ENCODE results near the gene RBPJ. TPM values are rescaled to one million over a fixed set of nuclear protein-coding genes. Genes with fewer than 3 reads are reported as not detected.
A peak's percentile ranks its signal among the peaks of the same experiment; 100 is the strongest.

RBPJ gene
- total RNA-seq, 2 donors from 2014 or later, result 32.7 to 37.9 TPM

GRCh38 chr4:26433556-26433955 is 112.7 kb downstream of the RBPJ start:
- WGBS, 2 donors, result 73 to 82% methylated on average over 1 of the region's 1 CpG
- Histone ChIP-seq H3K4me3 (no peak overlapping the region), H3K36me3 (replicated peaks in 1 of 2; ENCODE audit: insufficient read depth in 1 of 2, low read depth in 2 of 2) (no peaks in the 10 kb centered on the region), H3K27me3 (no peaks in the 10 kb centered on the region), H3K4me1 (peaks cover 30% of the 10 kb centered on the region), H3K9me3 (no peaks in the 10 kb centered on the region), H3K27ac (peak overlapping the region in 2 of 4 donors; percentile 6 to 8)
- DNase-seq (no peak), ATAC-seq (no peak)
- intact Hi-C loops (cut with DNase I), result no loop called here
- TF ChIP-seq POLR2A (IDR thresholded peaks at IDR 0.05) (no peak), CTCF (IDR thresholded peaks at IDR 0.05) (no peak)

GRCh38 chr4:26434030-26434639 is 113.3 kb downstream of the RBPJ start:
- WGBS, 2 donors, result 18 to 23% methylated on average over 2 of the region's 2 CpGs

GRCh38 chr4:26441102-26441501 is 120.3 kb downstream of the RBPJ start:
- DNase-seq (peak in 1 of 4 donors; percentile 53), ATAC-seq (peak; percentile 42)
- Histone ChIP-seq H3K9me3 (no peaks in the 10 kb centered on the region), H3K27ac (no peak overlapping the region), H3K4me1 (no peaks in the 10 kb centered on the region), H3K27me3 (no peaks in the 10 kb centered on the region), H3K4me3 (no peak overlapping the region), H3K36me3 (replicated peaks in 1 of 2; ENCODE audit: insufficient read depth in 1 of 2, low read depth in 2 of 2) (no peaks in the 10 kb centered on the region)
- 46 to 55% methylated on average over 7 of the region's 7 CpGs for WGBS, 2 donors
- intact Hi-C loops (cut with DNase I), result no loop called here
- TF ChIP-seq CTCF (IDR thresholded peaks at IDR 0.05), result no peak
- TF ChIP-seq POLR2A (IDR thresholded peaks at IDR 0.05), result no peak

More at GRCh38 chr4:26434030-26434639, 113.3 kb downstream of the RBPJ start:
- DNase-seq (no peak), ATAC-seq (peak; percentile 30)
- Histone ChIP-seq H3K27me3 (no peaks in the 10 kb centered on the region), H3K4me3 (no peak overlapping the region), H3K36me3 (replicated peaks in 1 of 2; ENCODE audit: insufficient read depth in 1 of 2, low read depth in 2 of 2) (no peaks in the 10 kb centered on the region), H3K4me1 (peaks cover 30% of the 10 kb centered on the region), H3K9me3 (no peaks in the 10 kb centered on the region), H3K27ac (peak overlapping the region in 3 of 4 donors; percentile 6 to 46 (median 8))
- intact Hi-C loops (cut with DNase I), result no loop called here
- TF ChIP-seq POLR2A (IDR thresholded peaks at IDR 0.05), result no peak
- no peak for TF ChIP-seq CTCF (IDR thresholded peaks at IDR 0.05)

GRCh38 chr4:26441771-26442170 is 121.0 kb downstream of the RBPJ start:
- no peaks in the 10 kb centered on the region for H3K27me3 ChIP-seq
- no peaks in the 10 kb centered on the region for H3K9me3 ChIP-seq
- TF ChIP-seq CTCF (IDR thresholded peaks at IDR 0.05), result no peak
- no peak for TF ChIP-seq POLR2A (IDR thresholded peaks at IDR 0.05)
- no peaks in the 10 kb centered on the region for H3K36me3 ChIP-seq (replicated peaks in 1 of 2; ENCODE audit: insufficient read depth in 1 of 2, low read depth in 2 of 2)
- 87 to 89% methylated on average over 5 of the region's 5 CpGs for WGBS, 2 donors
- H3K4me1 ChIP-seq, result no peaks in the 10 kb centered on the region
- no peak overlapping the region for H3K27ac ChIP-seq
- ATAC-seq, result no peak
- intact Hi-C loops (cut with DNase I), result no loop called here
- no peak for DNase-seq
- no peak overlapping the region for H3K4me3 ChIP-seq

- intact Hi-C loops (cut with DNase I), result no loop called here
- Histone ChIP-seq H3K27ac (no peak overlapping the region), H3K36me3 (replicated peaks in 1 of 2; ENCODE audit: insufficient read depth in 1 of 2, low read depth in 2 of 2) (no peaks in the 10 kb centered on the region), H3K4me1 (peaks cover 10% of the 10 kb centered on the region), H3K9me3 (no peaks in the 10 kb centered on the region), H3K4me3 (no peak overlapping the region), H3K27me3 (no peaks in the 10 kb centered on the region)
- ATAC-seq, result no peak
- 68 to 86% methylated on average over 8 of the region's 8 CpGs for WGBS, 2 donors
- DNase-seq, result no peak
- TF ChIP-seq CTCF (IDR thresholded peaks at IDR 0.05) (no peak), POLR2A (IDR thresholded peaks at IDR 0.05) (no peak)
These were observed 126.6 kb downstream of the RBPJ start for GRCh38 chr4:26447378-26447777.

All from body of pancreas (tissue), 4 donors.